VCaP (cell line): ENCODE data around the gene USP54.

ENCODE experiments used
- H3K27ac ChIP-seq: fragments of 450-650 bp; 2 replicates; pipeline ENCODE4 v1.5.1; 2017
- CTCF ChIP-seq: fragments of 450-650 bp; conservative IDR thresholded peaks from 2 replicates; pipeline ENCODE4 v1.5.1; 2017; ENCODE audit warnings: mild to moderate bottlenecking, moderate library complexity

Gene USP54

GRCh38 chr10:73545357-73545756 is 45.8 kb downstream of the USP54 start:
- H3K27ac ChIP-seq, result no peak overlapping the region
- TF ChIP-seq CTCF, result no peak

DNA sequence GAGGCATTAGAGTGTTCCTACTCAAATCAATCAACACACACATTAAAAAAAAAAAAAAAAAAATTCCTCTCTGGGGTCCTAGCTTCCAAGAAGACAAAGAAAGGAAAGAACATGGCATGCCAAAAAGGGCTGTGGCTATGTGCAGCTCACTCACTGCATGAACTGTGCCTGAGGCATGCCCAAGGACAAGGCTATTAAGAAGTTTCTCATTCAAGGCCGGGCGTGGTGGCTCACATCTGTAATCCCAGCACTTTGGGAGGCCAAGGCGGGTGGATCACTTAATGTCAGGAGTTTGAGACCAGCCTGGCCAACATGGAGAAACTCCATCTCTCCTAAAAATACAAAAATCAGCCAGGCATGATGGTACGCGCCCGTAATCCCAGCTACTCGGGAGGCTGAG is 53.4 kb downstream of the USP54 start:
- TF ChIP-seq CTCF, result no peak

GRCh38 chr10:73537288-73537687 is 53.9 kb downstream of the USP54 start:
- TF ChIP-seq CTCF, result no peak
- peak overlapping the region; percentile 22; the same call in 1 of the 2 replicates for H3K27ac ChIP-seq

More for the DNA sequence above, 53.4 kb downstream of the USP54 start:
- H3K27ac ChIP-seq, result peak overlapping the region; percentile 22; the same call in 1 of the 2 replicates

DNA sequence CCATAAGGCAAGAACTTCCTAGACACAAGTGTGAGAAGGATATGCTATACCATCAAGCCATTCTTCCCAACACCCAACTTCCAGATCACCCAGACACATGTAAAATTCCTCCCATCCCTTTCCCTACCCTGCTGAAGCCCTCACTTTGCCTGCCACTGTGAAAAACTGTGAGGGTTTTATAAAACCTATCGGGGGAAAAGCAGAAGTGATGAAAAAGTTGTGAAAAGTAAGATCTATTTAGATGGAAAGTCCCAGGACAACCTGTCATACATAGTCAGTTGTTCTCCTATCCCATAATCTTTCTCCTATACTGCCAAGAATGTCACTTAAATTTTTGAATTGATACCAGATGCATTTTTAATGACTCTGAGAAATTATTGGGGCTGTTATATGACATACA is 56.3 kb downstream of the USP54 start:
- no peak for TF ChIP-seq CTCF
- H3K27ac ChIP-seq, result no peak overlapping the region; the same call in 1 of the 2 replicates

DNA sequence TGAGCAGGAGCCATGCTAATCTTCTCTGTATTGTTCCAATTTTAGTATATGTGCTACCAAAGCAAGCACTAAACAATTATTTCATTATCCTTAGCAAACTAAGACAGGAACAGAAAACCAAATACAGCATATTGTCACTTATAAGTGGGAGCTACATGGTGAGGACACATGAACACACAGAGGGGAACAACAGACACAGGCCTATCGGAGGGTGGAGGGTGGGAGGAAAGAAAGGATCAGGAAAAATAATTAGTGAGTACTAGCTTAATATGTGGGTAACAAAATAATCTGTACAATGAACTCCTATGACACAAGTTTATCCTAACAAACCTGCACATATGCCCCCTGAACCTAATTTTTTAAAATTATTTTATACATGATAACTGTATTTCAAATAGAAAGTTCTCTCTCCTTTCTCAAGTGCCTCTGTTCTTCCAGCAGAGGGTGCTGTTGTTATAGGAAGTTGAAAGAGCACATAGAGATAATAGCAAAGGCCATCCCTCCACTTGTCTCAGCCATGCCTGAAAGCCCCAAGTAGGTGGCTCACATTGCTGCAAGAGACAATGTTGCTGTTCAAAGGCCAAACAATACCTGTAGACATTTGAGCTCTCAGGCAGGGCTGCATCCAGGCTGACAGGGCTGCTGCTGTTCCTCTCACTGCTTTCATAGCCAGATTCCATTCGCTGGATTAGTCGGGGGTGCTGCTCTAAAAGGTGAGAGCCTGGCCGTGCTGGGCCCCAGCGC is 61.9 kb downstream of the USP54 start:
- H3K27ac ChIP-seq, result peak overlapping the region; percentile 21; the same call in 1 of the 2 replicates

GRCh38 chr10:73522263-73522662 is 68.9 kb downstream of the USP54 start:
- no peak for TF ChIP-seq CTCF
- no peak overlapping the region for H3K27ac ChIP-seq

More for the DNA sequence above, 61.9 kb downstream of the USP54 start:
- TF ChIP-seq CTCF, result peak; percentile 80

DNA sequence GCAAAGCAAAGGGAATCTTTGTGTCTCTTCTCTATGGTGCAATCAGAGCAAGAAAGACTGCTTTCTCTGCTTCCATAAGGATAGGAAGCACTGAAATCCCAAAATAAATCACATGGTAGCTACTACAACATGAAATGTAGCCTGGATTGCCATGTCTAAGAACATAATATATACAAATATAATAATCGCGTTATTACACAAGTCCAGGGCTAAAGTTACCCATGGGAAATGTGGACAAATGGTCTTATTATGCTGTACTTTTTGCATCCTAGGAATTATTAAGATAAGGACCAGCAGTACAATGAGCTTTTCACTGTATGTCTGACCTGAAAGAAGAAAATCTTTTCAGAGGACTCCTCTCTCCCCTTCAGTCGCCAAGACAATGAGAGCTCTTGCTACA is 71.8 kb downstream of the USP54 start:
- no peak overlapping the region for H3K27ac ChIP-seq
- no peak for TF ChIP-seq CTCF
